GM23338 (cell line): ENCODE measurements around the gene APOM.

Experiments
- CREB1 ChIP-seq: fragments of 250-450 bp; sonication (Bioruptor Pico); IDR thresholded peaks from 2 replicates; pipeline ENCODE4 v1.5.0; 2020; ENCODE audit warnings: low read depth, mild to moderate bottlenecking, moderate library complexity
- EZH2 ChIP-seq: fragments of 200-600 bp; sonication (generic); IDR thresholded peaks from one replicate; pipeline ENCODE4 v1.8.0; 2017; ENCODE audit warnings: antibody characterized with exemption, mild to moderate bottlenecking, low read depth; ENCODE audit not compliant: unreplicated experiment
- EZH2phosphoT487 ChIP-seq: fragments of 200-600 bp; sonication (generic); IDR thresholded peaks from one replicate; pipeline ENCODE4 v1.8.1; 2018; ENCODE audit warnings: antibody characterized with exemption; ENCODE audit not compliant: unreplicated experiment
- JUNB ChIP-seq: IDR thresholded peaks from one replicate; pipeline ENCODE4 v1.6.1; 2016; ENCODE audit warnings: antibody characterized with exemption; ENCODE audit not compliant: unreplicated experiment
- POLR2AphosphoS5 ChIP-seq: IDR thresholded peaks from 2 replicates; pipeline ENCODE4 v1.6.1; 2016; ENCODE audit warnings: antibody characterized with exemption, low read depth
- ZNF114 ChIP-seq: fragments of 250-450 bp; sonication (Bioruptor Pico); IDR thresholded peaks from 2 replicates; pipeline ENCODE4 v1.5.0; 2020; ENCODE audit warnings: mild to moderate bottlenecking, moderate library complexity
- TF ChIP-seq, protein P1 (sequence below), 2 experiments: fragments of 200-600 bp in 1 of 2; sonication (generic) in 1 of 2; conservative IDR thresholded peaks; 2 replicates each; pipeline versions ENCODE4 v1.5.1 to v1.6.1; 2016 to 2017; ENCODE audit warnings: antibody characterized with exemption in 2 of 2, low read depth in 2 of 2, mild to moderate bottlenecking in 2 of 2, moderate library complexity in 1 of 2
- TF ChIP-seq, protein P2 (sequence below): IDR thresholded peaks from one replicate; pipeline ENCODE4 v1.6.1; 2018; ENCODE audit warnings: antibody characterized with exemption; ENCODE audit not compliant: unreplicated experiment

DNA sequence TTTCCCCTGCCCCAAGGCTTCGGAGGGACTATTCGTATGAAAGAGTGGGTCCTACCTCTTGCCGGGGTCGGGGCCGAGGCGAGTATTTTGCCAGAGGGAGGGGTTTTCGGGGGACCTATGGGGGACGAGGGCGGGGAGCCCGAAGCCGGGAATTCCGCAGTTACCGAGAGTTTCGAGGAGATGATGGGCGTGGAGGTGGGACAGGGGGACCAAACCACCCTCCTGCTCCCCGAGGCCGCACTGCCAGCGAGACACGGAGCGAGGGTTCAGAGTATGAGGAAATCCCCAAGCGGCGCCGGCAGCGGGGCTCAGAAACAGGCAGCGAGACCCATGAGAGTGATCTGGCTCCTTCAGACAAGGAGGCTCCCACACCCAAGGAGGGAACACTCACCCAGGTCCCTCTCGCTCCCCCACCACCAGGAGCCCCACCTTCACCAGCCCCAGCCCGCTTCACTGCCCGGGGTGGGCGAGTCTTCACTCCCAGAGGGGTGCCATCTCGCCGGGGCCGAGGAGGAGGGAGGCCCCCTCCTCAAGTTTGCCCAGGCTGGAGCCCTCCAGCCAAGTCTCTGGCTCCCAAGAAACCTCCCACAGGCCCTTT is 23.9 kb upstream of the APOM start:
- TF ChIP-seq CREB1 (CRISPR knock-in tag) (no peak), EZH2 (no peak), POLR2AphosphoS5 (no peak), ZNF114 (CRISPR knock-in tag) (no peak), JUNB (no peak), EZH2phosphoT487 (no peak)
- TF ChIP-seq, protein P1, sequence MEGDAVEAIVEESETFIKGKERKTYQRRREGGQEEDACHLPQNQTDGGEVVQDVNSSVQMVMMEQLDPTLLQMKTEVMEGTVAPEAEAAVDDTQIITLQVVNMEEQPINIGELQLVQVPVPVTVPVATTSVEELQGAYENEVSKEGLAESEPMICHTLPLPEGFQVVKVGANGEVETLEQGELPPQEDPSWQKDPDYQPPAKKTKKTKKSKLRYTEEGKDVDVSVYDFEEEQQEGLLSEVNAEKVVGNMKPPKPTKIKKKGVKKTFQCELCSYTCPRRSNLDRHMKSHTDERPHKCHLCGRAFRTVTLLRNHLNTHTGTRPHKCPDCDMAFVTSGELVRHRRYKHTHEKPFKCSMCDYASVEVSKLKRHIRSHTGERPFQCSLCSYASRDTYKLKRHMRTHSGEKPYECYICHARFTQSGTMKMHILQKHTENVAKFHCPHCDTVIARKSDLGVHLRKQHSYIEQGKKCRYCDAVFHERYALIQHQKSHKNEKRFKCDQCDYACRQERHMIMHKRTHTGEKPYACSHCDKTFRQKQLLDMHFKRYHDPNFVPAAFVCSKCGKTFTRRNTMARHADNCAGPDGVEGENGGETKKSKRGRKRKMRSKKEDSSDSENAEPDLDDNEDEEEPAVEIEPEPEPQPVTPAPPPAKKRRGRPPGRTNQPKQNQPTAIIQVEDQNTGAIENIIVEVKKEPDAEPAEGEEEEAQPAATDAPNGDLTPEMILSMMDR (conservative IDR thresholded peaks at IDR 0.05; ENCODE audit: low read depth in 2 of 2): no peak
- TF ChIP-seq, protein P2, sequence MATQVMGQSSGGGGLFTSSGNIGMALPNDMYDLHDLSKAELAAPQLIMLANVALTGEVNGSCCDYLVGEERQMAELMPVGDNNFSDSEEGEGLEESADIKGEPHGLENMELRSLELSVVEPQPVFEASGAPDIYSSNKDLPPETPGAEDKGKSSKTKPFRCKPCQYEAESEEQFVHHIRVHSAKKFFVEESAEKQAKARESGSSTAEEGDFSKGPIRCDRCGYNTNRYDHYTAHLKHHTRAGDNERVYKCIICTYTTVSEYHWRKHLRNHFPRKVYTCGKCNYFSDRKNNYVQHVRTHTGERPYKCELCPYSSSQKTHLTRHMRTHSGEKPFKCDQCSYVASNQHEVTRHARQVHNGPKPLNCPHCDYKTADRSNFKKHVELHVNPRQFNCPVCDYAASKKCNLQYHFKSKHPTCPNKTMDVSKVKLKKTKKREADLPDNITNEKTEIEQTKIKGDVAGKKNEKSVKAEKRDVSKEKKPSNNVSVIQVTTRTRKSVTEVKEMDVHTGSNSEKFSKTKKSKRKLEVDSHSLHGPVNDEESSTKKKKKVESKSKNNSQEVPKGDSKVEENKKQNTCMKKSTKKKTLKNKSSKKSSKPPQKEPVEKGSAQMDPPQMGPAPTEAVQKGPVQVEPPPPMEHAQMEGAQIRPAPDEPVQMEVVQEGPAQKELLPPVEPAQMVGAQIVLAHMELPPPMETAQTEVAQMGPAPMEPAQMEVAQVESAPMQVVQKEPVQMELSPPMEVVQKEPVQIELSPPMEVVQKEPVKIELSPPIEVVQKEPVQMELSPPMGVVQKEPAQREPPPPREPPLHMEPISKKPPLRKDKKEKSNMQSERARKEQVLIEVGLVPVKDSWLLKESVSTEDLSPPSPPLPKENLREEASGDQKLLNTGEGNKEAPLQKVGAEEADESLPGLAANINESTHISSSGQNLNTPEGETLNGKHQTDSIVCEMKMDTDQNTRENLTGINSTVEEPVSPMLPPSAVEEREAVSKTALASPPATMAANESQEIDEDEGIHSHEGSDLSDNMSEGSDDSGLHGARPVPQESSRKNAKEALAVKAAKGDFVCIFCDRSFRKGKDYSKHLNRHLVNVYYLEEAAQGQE: no peak
